ENCODE data around the gene PITX1. TPM values are rescaled to one million over a fixed set of nuclear protein-coding genes. Genes with fewer than 3 reads are reported as not detected.

Gene PITX1
- total and polyA plus RNA-seq, 2 of the 13 experiments (the other 11 are each of a cell fraction or from before 2014, with no cell fraction given), result 11.7 to 20.2 TPM

GRCh38 chr5:135042595-135042994 lies 8.6 kb upstream of the PITX1 start:
- in situ Hi-C loops (cut with HindIII; ENCODE audit: extremely low pct_ligation_motif_present, low pct_unique_long_range_greater_than_20kb), result no loop called here
- TF ChIP-seq RARA (CRISPR knock-in tag; IDR thresholded peaks at IDR 0.05) (no peak), FIP1L1 (IDR thresholded peaks at IDR 0.05; ENCODE audit: borderline replicate concordance, insufficient read depth, low read depth, low read length) (no peak), ZNF75D (CRISPR knock-in tag; IDR thresholded peaks at IDR 0.05; ENCODE audit: borderline replicate concordance) (no peak), KDM5A (IDR thresholded peaks at IDR 0.05; ENCODE audit: borderline replicate concordance, low read length) (no peak), CENPBD1 (CRISPR knock-in tag; IDR thresholded peaks at IDR 0.05; ENCODE audit: borderline replicate concordance, low read depth) (no peak), SMYD3 (CRISPR knock-in tag; IDR thresholded peaks at IDR 0.05) (no peak), ZBTB3 (CRISPR knock-in tag; IDR thresholded peaks at IDR 0.05; ENCODE audit: borderline replicate concordance, low read depth) (no peak), EP300 (IDR thresholded peaks at IDR 0.05; ENCODE audit: low read depth in 2 of 2, low read length in 2 of 2) (no peak), EP300 (CRISPR knock-in tag; IDR thresholded peaks at IDR 0.05; ENCODE audit: borderline replicate concordance) (no peak), ARID2 (CRISPR knock-in tag; IDR thresholded peaks at IDR 0.05; ENCODE audit: borderline replicate concordance) (no peak), HNF1A (IDR thresholded peaks at IDR 0.05; ENCODE audit: low read depth) (no peak), HNF1A (CRISPR knock-in tag; IDR thresholded peaks at IDR 0.05; ENCODE audit: borderline replicate concordance) (no peak), ZNF292 (CRISPR knock-in tag; IDR thresholded peaks at IDR 0.05; ENCODE audit: borderline replicate concordance, low read depth) (no peak), ZNF496 (CRISPR knock-in tag; IDR thresholded peaks at IDR 0.05; ENCODE audit: insufficient replicate concordance) (no peak), IRF9 (CRISPR knock-in tag; IDR thresholded peaks at IDR 0.05; ENCODE audit: borderline replicate concordance) (no peak), SKI (IDR thresholded peaks at IDR 0.05; ENCODE audit: partially characterized antibody) (no peak), ZBTB10 (CRISPR knock-in tag; IDR thresholded peaks at IDR 0.05; ENCODE audit: borderline replicate concordance) (no peak)

More at GRCh38 chr5:135042595-135042994, 8.6 kb upstream of the PITX1 start:
- DNase-seq (ENCODE audit: low spot score), result no peak
- intact Hi-C loops (cut with micrococcal nuclease; ENCODE audit: unreplicated experiment), result no loop called here
- POLR2A ChIA-PET, result no interaction called here
- Histone ChIP-seq H3K4me3 (replicated peaks in 1 of 3; ENCODE audit: insufficient read depth in 1 of 3, low read depth in 2 of 3, low read length in 3 of 3) (no peak overlapping the region), H3K27ac (ENCODE audit: extremely low read length, insufficient read depth, low read length) (no peak overlapping the region), H3K9ac (ENCODE audit: insufficient read depth, low read depth, low read length) (no peak overlapping the region), H3K36me3 (replicated peaks in 1 of 2; ENCODE audit: control insufficient read depth in 1 of 2, insufficient read depth in 2 of 2, low read length in 2 of 2) (no peaks in the 10 kb centered on the region), H3K79me2 (ENCODE audit: insufficient read depth, low read length) (no peaks in the 10 kb centered on the region), H3K4me1 (ENCODE audit: insufficient read depth, low read length) (0 out of 2 replicates have a peak, but pooled peaks cover 5% of the 10 kb centered on the region), H3K4me2 (ENCODE audit: low read depth, low read length) (no peak overlapping the region), H4K20me1 (ENCODE audit: insufficient read depth, low read length) (no peaks in the 10 kb centered on the region), H2AFZ (ENCODE audit: low read length) (no peak overlapping the region), H3K9me3 (ENCODE audit: low read length) (no peaks in the 10 kb centered on the region), H3K27me3 (ENCODE audit: control insufficient read depth in 1 of 2, insufficient read depth in 2 of 2, low read length in 2 of 2) (no peaks in the 10 kb centered on the region)
- no peak for FAIRE-seq
- CTCF ChIA-PET (ENCODE audit: low intra/inter-chr PET ratio, low total read pairs), result no interaction called here
- no TSS peak for BruUV-seq (replicated peaks)
- ATAC-seq, result no peak
- WGBS (ENCODE audit: low lambda C conversion rate), result 100% methylated on average over 1 of the region's 1 CpG
